PFSK-1 (cell line): ENCODE results near the gene SLC8A1.

Experiments used
- FOXP2 ChIP-seq: optimal IDR thresholded peaks from 2 replicates; pipeline ENCODE3; 2011; ENCODE audit warnings: borderline replicate concordance, control low read depth, inconsistent platforms; ENCODE audit not compliant: insufficient read depth; ENCODE audit errors: extremely low read length, extremely low read depth
- POLR2AphosphoS5 ChIP-seq: IDR thresholded peaks from 2 replicates; pipeline ENCODE4 v1.6.1; 2012; ENCODE audit warnings: low read depth, mild to moderate bottlenecking, control low read depth, low read length, moderate library complexity
- SIN3A ChIP-seq: IDR thresholded peaks from 2 replicates; pipeline ENCODE4 v1.6.1; 2012; ENCODE audit warnings: mild to moderate bottlenecking, low read length, moderate library complexity, borderline replicate concordance; ENCODE audit not compliant: insufficient read depth
- TAF1 ChIP-seq: IDR thresholded peaks from 2 replicates; pipeline ENCODE4 v1.6.1; 2012; ENCODE audit warnings: low read length, control low read depth, borderline replicate concordance; ENCODE audit not compliant: insufficient read depth
- TF ChIP-seq, protein P1 (sequence below), 2 experiments: IDR thresholded peaks; 2 replicates each; pipeline versions ENCODE4 v1.6.1 to v1.8.0; 2011 to 2012; ENCODE audit warnings: low read depth in 2 of 2, low read length in 2 of 2, control low read depth in 1 of 2, inconsistent platforms in 1 of 2, mild to moderate bottlenecking in 1 of 2, moderate library complexity in 1 of 2; ENCODE audit not compliant: insufficient read depth in 1 of 2

DNA sequence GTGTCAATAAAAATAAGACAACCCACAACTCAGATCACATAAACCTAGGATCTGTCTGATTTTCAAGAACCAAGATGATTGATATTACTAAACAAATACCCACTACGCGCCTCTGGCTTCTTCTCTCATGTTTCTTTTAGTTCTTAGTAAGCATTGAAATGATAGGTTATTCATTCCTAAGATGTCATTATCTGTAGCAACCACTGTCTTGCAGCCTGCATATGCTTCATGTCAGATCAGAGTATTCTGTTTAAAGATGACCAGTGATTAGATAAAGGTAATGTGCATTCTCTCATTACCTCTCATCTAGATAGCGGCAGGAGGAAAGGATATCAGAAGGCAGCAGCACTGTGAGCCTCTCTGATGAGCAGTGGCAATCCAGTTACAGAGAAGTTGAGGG, 112.9 kb downstream of the SLC8A1 start:
- TF ChIP-seq, protein P1, sequence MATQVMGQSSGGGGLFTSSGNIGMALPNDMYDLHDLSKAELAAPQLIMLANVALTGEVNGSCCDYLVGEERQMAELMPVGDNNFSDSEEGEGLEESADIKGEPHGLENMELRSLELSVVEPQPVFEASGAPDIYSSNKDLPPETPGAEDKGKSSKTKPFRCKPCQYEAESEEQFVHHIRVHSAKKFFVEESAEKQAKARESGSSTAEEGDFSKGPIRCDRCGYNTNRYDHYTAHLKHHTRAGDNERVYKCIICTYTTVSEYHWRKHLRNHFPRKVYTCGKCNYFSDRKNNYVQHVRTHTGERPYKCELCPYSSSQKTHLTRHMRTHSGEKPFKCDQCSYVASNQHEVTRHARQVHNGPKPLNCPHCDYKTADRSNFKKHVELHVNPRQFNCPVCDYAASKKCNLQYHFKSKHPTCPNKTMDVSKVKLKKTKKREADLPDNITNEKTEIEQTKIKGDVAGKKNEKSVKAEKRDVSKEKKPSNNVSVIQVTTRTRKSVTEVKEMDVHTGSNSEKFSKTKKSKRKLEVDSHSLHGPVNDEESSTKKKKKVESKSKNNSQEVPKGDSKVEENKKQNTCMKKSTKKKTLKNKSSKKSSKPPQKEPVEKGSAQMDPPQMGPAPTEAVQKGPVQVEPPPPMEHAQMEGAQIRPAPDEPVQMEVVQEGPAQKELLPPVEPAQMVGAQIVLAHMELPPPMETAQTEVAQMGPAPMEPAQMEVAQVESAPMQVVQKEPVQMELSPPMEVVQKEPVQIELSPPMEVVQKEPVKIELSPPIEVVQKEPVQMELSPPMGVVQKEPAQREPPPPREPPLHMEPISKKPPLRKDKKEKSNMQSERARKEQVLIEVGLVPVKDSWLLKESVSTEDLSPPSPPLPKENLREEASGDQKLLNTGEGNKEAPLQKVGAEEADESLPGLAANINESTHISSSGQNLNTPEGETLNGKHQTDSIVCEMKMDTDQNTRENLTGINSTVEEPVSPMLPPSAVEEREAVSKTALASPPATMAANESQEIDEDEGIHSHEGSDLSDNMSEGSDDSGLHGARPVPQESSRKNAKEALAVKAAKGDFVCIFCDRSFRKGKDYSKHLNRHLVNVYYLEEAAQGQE (IDR thresholded peaks at IDR 0.05; ENCODE audit: insufficient read depth in 1 of 2, low read depth in 2 of 2, low read length in 2 of 2): no peak
- TF ChIP-seq TAF1: no peak
- no peak for TF ChIP-seq POLR2AphosphoS5
- TF ChIP-seq FOXP2: no peak
- TF ChIP-seq SIN3A: no peak
